GM21737 (cell line): ENCODE results near the gene RRAGB.
A peak's percentile ranks its signal among the peaks of the same experiment; 100 is the strongest.
"Not testable (repeated sequence)": the region's sequence is repeated elsewhere in the genome, so short reads cannot be mapped to it uniquely, and the experiment has no call there.

ENCODE experiments used
- ATAC-seq: cut with Tn5 transposase; IDR thresholded peaks from one replicate; pipeline ENCODE4 v1.9.1; 2021; ENCODE audit warnings: mild to moderate bottlenecking, moderate library complexity; ENCODE audit not compliant: unreplicated experiment

Gene RRAGB, protein sequence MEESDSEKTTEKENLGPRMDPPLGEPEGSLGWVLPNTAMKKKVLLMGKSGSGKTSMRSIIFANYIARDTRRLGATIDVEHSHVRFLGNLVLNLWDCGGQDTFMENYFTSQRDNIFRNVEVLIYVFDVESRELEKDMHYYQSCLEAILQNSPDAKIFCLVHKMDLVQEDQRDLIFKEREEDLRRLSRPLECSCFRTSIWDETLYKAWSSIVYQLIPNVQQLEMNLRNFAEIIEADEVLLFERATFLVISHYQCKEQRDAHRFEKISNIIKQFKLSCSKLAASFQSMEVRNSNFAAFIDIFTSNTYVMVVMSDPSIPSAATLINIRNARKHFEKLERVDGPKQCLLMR

DNA sequence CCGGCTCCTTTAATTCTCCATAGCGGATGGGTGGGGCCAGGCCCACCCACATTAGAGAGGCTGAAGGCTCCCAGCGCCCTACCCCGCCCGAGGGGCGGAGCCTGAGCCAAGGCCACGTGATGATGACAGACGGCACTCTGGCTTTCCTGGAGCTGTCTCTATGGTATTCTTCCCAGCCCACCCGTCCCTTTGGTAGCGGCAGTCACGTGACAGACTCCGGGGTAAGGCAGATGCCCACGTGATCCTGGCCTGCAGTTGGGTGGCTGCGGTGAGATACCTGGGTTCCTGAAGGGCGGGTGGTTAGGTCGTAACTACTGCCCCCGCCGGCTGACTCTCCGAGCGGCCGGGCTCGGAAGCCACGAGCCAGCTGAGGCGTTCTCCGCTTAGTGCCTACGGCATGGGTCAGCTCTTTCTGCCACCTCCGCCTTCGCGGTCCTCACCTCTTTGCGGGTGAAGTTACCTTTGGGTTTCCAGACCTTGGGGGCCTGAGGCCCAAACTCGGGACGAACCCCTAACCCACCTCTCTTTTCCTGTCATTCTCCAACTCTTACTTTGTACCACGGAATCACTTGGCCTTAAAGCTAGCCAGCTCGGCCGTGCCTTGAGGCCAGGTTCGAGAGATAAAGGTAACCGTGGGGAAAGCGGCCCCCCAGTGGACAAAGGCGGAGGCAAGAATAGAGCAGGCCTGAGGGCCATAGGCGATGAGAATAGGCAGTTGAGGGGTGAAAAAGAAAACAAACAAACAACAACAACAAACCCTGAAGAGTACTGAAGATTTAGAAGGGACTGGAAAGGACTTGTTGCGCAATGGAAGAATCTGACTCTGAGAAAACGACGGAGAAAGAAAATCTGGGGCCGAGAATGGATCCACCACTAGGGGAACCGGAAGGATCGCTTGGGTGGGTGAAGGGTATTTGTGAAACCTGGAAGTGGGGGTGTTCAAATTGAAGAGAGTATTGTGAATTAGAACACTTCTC, at the start of gene RRAGB:
Gene RRAGB, plus strand, starts transcription at position 229 of the 977 bp plus-strand sequence. Its CDS starts 579 bp downstream, at position 808.
- ATAC-seq, result peak; percentile 97

DNA sequence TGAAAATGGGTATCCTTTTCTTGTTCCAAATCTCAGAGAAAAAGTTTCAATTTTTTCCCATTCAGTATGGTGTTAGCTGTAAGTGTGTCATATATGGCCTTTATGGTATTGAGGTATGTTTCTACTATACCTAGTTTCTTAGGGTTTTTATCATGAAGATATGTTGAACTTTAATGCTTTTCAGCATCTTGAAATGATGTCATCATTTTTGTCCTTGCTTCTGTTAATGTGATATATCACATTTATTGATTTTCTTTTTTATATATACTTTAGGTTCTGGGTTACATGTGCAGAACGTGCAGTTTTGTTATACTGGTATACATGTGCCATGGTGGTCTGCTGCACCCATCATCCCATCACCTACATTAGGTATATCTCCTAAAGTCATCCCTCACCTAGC, 49.5 kb upstream of the RRAGB start:
- ATAC-seq, result no peak

DNA sequence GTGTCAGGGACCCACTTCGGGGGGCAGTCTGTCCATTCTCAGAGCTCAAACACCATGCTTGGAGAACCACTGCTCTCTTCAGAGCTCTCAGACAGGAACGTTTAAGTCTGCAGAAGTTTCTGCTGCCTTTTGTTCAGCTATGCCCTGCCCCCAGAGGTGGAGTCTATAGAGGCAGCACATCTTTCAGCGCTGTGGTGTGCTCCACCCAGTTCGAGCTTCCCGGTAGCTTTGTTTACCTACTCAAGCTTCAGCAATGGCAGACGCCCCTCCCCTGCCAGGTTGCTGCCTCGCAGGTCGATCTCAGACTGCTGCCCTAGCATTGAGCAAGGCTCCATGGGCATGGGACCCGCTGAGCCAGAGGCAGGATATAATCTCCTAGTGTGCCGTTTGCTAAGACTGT, 29.0 kb upstream of the RRAGB start:
- not testable (repeated sequence) for ATAC-seq

DNA sequence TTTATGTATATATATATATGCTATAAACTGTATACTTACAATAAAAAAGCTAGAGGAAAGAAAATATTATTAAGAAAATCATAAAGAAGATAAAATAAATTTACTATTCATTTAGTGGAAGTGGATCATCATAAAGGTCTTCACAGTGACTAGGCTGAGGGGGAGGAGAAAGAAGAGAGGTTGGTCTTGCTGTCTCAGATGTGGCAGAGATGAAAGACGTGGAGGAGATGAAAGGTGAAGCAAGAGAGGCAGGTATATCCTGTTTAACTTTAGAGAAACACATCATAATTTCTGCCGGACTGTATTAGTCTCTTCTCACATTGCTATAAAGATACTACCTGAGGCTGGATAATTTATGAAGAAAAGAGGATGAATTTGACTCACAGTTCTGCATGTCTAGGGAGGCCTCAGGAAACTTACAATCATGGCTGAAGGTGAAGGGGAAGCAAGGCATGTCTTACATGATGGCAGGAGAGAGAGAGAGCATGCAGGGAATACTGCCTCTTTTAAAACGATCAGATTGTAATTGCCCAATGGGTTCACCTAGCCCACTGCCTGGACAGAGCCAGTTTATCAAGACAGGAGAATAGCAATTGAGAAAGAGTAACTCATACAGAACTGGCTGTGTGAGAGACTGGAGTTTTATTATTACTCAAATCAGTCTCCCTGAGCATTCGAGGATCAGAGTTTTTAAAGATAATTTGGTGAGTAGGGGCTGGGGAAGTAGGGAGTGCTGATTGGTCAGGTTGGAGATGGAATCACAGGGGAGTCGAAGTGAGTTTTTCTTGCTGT, 22.1 kb upstream of the RRAGB start:
- ATAC-seq, result no peak

DNA sequence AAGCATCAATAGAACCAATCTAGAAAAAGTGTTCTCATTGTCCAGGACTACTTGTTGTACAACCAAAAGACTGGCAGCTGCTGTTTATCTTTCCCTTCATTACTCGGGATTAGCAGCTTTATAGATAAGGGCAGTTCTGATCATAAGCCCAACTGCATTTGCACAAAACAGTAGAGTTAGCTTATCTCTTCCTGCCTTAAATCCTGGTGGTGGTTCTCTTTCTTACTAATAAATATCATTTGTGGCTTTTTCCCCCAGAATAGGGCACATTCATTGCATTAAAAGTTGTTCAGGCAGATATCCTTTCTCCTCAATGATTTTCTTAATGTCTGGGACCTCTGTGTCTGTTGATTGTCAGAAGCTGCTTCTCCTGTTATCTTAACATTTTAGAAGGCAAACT, 20.2 kb upstream of the RRAGB start:
- no peak for ATAC-seq

DNA sequence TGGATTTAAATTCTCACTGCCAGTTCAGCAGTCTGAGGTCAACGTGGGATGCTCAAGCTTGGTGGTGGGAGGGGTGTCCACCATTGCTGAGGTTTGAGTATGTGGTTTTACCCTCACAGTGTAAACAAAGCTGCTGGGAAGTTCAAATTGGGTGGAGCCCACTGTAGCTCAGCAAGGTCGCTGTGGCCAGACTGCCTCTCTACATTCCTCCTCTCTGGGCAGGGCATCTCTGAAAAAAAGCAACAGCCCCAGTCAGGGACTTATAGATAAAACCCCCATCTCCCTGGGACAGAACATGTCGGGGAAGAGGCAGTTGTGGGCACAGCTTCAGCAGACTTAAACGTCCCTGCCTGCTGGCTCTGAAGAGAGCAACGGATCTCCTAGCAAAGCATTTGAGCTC, 14.9 kb upstream of the RRAGB start:
- ATAC-seq, result no peak

DNA sequence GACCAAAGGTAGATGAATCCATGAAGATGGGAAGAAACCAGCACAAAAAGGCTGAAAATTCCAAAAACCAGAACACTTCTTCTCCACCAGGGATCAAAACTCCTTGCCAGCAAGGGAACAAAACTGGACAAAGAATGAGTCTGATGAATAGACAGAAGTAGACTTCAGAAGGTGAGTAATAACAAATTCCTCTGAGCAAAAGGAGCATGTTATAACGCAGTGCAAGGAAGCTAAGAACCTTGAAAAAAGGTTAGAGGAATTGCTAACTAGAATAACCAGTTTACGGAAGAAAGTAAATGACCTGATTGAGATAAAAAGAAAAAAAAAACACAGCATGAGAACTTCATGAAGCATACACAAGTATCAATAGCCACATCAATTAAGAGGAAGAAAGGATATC, 14.1 kb upstream of the RRAGB start:
- ATAC-seq, result not testable (repeated sequence)

DNA sequence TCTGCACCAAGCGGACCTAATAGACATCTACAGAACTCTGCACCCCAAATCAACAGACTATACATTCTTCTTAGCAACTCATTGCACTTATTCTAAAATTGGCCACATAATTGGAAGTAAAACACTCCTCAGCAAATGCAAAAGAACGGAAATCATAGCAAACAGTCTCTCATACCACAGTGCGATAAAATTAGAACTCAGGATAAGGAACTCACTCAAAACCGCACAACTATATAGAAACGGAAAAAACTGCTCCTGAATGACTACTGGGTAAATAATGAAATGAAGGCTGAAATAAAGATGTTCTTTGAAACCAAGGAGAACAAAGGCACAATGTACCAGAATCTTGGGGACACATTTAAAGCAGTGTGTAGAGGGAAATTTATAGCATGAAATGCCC, 12.5 kb upstream of the RRAGB start:
- not testable (repeated sequence) for ATAC-seq

DNA sequence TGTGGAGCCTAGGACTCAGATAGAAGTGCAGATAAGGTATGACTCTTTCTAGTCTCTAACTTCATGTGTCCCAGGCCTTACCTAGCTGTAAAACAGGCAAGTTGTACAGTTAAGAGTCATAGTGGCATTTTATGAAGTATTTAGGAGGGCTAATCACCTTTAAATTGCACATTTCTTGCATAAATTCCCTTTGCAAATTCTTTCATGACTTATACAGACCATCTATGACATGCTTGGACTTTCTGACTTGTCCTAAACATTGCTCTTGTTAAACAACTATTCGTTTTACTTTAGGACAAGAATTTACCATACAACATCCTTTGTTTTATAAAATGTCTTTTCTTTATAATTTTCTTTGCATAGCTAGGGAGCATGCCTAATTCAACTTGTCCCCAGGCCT, 7.8 kb upstream of the RRAGB start:
- no peak for ATAC-seq

DNA sequence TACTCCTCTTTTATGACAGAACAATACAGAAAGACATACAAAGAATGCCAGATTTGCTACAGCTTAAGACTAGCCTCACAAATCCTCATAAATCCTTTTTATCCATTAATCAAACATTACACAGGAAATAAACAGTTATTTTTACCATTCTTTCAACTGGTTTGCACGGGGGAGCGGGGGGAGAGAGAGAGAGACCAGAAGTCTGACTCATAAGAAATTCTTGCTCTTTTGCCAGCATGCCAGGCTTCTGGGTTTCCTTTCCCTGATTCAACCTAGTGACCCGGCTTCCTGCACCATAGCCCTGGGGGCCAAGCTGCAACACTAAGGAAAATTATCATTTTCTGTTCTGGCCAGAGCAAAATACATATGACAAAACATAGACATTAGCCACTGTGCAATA, 6.8 kb upstream of the RRAGB start:
- no peak for ATAC-seq

DNA sequence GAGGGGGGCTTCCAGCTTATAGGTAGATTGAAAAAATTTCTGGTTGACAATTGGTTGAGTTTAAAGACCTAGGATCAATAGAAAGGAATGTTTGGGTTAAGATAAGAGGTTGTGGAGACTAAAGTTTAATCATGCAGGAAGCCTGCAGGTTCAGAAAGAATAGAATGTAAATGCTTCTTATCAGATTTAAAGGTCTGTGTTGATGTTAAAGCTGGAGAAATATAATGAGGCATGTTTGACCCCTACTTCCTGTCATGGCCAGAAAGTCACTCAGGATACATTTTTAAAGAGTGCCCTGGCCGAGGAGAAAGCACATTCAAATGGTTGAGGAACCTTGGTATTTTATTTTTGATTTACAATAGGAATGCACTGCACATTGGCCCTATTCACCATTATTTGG, 3.9 kb upstream of the RRAGB start:
- ATAC-seq, result no peak

DNA sequence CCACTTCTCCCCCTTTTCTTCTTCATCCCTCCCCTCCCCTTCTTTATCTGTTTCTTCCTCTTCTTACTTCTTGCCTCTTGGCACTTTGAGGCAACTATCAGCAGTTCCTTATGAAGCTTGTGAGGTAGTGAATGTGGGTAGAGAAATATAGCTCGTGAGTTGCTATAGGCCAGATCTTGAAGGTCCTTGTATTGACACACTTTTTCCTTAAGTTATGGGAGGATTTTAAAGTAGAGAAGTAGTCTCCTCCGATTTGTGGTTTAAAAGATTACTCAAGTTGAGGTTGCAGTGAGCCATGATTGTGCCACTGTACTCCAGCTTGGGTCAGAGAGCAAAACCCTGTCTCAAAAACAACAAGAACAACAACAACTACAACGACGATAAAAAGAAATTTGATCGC, 3.4 kb upstream of the RRAGB start:
- ATAC-seq, result no peak

DNA sequence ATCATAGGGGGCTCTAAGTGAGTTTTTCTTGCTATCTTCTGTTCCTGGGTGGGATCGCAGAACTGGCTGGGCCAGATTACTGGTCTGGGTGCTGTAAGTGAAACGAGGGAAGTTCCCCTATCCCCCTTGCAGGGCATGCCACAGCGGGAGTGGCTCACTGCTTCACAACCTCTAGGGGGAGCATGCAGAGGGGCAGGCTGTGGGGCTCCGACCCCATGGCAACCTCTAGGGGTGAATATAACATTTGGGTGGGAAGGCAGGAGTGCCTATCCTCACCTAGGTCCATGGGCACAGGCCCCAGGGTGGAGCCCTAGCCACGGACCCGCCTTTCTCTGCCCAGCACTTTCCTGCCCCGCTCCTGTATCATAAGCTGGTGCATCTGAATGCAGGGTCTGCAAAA, 1.7 kb upstream of the RRAGB start:
- no peak for ATAC-seq

DNA sequence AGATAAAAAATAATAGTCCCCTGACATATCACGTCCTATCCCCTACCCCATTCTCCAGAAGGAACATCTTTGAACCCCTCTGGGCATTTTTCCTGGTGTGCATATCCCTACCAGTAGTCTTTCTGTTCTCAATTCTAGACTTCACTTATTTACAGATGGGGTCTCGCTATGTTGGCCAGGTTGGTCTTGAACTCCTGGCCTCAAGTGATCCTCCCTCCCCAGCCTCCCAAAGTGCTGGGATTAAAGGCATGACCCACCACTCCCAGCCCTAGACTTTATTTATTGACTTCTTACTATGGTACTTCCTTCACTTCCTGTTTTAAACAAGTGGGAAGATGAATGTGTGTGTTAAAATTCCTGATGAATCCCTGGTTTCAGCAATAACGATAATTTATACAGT, 612 bp upstream of the RRAGB start:
- no peak for ATAC-seq

DNA sequence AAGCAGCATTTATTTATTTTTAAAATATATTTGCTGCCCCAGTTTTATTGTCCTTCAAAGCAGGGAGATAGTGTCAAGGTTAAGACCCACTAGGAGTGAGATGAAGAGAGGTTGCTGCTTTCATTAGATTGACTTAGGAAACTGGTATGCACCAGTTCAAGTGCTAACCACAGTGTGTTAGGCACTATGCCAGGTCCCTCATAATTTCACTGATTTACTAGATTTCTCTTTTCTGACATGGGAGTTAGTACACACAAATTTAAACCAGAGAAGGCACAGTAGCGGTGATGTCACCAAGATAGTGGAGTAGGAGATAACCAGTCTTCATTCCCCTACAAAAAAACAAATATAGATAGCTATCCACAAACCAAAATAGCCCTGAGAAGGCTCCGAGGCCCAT, 14.3 kb downstream of the RRAGB start:
- no peak for ATAC-seq

DNA sequence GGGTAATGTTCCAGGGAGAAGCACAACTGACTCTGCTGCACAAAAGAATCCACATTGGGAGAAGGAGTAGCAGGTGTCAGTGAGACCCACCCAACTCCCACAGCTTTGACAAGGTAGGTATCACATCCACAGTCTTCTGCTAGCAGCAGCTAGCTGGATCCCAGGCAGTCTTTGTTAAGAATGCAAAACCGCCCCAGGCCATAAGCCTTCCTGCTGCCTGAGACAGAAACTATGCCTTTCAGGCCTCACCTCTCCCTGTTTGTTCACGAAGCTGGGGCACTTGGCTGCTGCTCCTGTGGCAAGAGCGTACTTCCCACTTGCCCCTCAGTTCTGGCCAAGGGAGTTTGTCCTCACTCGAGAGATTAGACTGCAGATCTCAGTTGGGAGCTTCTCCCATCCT, 21.4 kb downstream of the RRAGB start:
- no peak for ATAC-seq

DNA sequence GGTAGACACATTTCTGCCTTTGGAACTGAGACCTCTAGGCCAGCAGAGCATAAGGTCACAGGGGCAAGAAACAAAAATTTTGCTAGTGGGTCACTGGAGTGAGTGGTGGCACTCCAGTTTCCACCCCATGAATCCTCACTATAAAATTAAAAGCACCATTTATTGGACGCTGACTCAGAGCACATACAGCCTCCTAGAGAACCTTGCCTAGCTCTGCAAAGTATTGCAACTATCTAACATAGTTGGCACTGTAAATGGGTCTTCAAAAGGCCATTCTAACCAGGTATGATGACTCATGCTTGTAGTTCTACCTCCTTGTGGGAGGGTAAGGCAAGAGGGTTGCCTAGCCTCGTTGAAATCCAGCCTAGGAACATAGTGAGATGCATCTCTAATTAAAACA, 25.1 kb downstream of the RRAGB start:
- ATAC-seq, result no peak

DNA sequence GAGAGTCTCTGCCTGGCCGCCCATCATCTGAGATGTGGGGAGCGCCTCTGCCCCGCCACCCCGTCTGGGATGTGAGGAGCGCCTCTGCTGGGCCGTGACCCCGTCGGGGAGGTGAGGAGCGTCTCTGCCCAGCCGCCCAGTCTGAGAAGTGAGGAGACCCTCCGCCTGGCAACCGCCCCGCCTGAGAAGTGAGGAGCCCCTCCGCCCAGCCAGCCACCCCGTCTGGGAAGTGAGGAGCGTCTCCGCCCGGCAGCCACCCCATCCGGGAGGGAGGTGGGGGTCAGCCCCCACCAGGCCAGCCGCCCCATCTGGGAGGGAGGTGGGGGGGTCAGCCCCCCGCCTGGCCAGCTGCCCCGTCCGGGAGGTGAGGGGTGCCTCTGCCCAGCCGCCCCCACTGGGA, 30.9 kb downstream of the RRAGB start:
- not testable (repeated sequence) for ATAC-seq

DNA sequence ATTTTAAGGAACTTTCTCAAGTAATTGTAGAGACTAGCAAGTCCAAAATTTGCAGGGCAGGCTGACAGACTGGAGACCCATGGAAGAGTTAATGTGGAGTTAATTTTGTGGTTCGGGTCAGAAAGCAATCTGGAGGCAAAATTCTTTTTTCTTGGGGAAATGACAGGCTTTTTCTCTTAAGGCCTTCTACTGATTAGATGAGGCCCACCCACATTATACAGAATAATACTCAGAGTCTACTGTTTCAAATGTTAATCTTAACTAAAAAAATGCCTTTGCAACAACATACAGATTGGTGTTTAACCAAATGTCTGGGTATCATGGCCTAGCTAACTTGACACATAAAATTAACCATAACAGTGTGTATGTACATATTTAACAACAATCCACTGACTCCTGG, 32.7 kb downstream of the RRAGB start:
- no peak for ATAC-seq

DNA sequence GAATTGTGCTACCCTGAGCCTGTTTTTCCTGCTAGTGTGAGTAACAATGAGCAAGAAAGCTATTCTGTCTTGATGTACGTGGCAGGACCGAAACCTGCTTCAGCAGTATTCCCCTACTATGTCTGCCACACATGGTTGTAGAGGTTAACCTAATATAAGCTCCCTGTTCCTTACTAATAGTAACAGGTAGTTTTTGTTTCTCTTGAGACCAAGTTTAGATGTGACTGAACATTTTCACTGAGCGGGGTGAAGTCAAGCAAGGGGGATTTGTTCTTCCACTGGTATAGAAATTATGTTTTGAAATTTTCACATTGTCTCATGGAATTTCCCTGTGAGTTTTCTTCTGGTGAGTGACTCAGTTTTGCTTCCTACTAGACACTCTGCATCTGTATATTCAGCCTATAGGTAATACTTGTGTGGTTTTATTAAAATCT, 37.3 kb downstream of the RRAGB start:
- peak; percentile 93 for ATAC-seq

DNA sequence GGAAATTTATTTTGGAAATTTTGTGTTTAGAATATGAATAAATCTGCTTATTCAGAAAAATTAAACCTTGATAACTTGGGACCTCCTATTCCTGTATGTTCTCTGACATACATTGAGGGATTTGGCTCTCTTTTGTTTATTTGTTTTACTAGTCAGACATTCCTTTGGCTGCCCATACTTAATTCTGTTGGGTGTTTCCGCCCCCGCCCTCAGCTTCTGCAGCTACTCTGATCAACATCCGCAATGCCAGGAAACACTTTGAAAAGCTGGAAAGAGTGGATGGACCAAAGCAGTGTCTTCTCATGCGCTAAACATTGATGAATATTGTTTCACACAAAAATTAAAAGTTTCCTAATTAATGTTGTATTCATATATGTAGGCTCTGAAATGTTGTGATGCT, 40.5 kb downstream of the RRAGB start:
- ATAC-seq, result no peak
